HepG2 (cell line): ENCODE measurements around the gene SRP9. TPM values are rescaled to one million over a fixed set of nuclear protein-coding genes. Genes with fewer than 3 reads are reported as not detected.

Source experiments
- AGO2 ChIP-seq: fragments of 200-400 bp; formaldehyde crosslinking; optimal IDR thresholded peaks from 2 replicates; pipeline ENCODE3; 2017; ENCODE audit warnings: mild to moderate bottlenecking, low read depth, low read length, moderate library complexity
- DR1 ChIP-seq: sonication (generic); formaldehyde crosslinking; IDR thresholded peaks from 2 replicates; pipeline ENCODE4 v1.8.0; 2021; ENCODE audit warnings: mild to moderate bottlenecking, missing genetic modification reagents, inconsistent platforms
- FOXA1 ChIP-seq, 2 experiments: fragments of 450-650 bp in 1 of 2; sonication (generic) in 1 of 2; formaldehyde crosslinking in 1 of 2; IDR thresholded peaks; 2 replicates each; pipeline versions ENCODE4 v1.4.0 to v1.6.1; 2016 to 2020; ENCODE audit warnings: missing genetic modification reagents in 1 of 2
- GABPA ChIP-seq, 2 experiments: IDR thresholded peaks; 2 replicates each; pipeline ENCODE4 v1.6.1; 2011 to 2016; ENCODE audit warnings: low read depth in 2 of 2, low read length in 1 of 2, missing biosample characterization in 1 of 2, missing genetic modification characterization in 1 of 2
- ISL2 ChIP-seq: sonication (generic); formaldehyde crosslinking; IDR thresholded peaks from 2 replicates; pipeline ENCODE4 v1.5.0; 2020; ENCODE audit warnings: missing genetic modification reagents
- KLF16 ChIP-seq, 2 experiments: sonication (generic) in 1 of 2; formaldehyde crosslinking in 1 of 2; IDR thresholded peaks; 2 replicates each; pipeline versions ENCODE4 v1.6.1 to v1.8.0; 2016 to 2023; ENCODE audit warnings: missing genetic modification reagents in 2 of 2, missing compliant biosample characterization in 1 of 2
- MIXL1 ChIP-seq: IDR thresholded peaks from 2 replicates; pipeline ENCODE4 v1.6.1; 2016
- MLLT10 ChIP-seq: sonication (generic); formaldehyde crosslinking; IDR thresholded peaks from 2 replicates; pipeline ENCODE4 v1.4.0; 2020; ENCODE audit warnings: missing genetic modification reagents
- MTA3 ChIP-seq: sonication (generic); formaldehyde crosslinking; IDR thresholded peaks from 2 replicates; pipeline ENCODE4 v1.4.0; 2020; ENCODE audit warnings: missing genetic modification reagents
- RFX5 ChIP-seq: IDR thresholded peaks from 2 replicates; pipeline ENCODE4 v1.6.1; 2011; ENCODE audit warnings: low read depth, low read length, improper control_type of control experiment
- RFXANK ChIP-seq: IDR thresholded peaks from 2 replicates; pipeline ENCODE4 v1.6.1; 2016
- SNRNP70 ChIP-seq: fragments of 200-400 bp; formaldehyde crosslinking; IDR thresholded peaks from 2 replicates; pipeline ENCODE4 v1.6.1; 2017; ENCODE audit warnings: mild to moderate bottlenecking, low read depth, low read length, moderate library complexity
- SRSF4 ChIP-seq: fragments of 200-400 bp; formaldehyde crosslinking; IDR thresholded peaks from one replicate; pipeline ENCODE4 v1.6.1; 2018; ENCODE audit warnings: mild to moderate bottlenecking, low read depth, low read length, moderate library complexity; ENCODE audit not compliant: poor library complexity, severe bottlenecking
- TAF15 ChIP-seq: fragments of 200-400 bp; formaldehyde crosslinking; IDR thresholded peaks from one replicate; pipeline ENCODE4 v1.6.1; 2018; ENCODE audit warnings: mild to moderate bottlenecking, low read depth, low read length; ENCODE audit not compliant: poor library complexity, severe bottlenecking
- ZNF136 ChIP-seq: sonication (generic); formaldehyde crosslinking; IDR thresholded peaks from 2 replicates; pipeline ENCODE4 v1.8.1; 2022; ENCODE audit warnings: low read depth, mild to moderate bottlenecking, moderate library complexity, missing genetic modification reagents
- ZNF205 ChIP-seq: IDR thresholded peaks from 2 replicates; pipeline ENCODE4 v1.6.1; 2018; ENCODE audit warnings: missing biosample characterization, missing genetic modification reagents
- ZNF34 ChIP-seq: sonication (generic); formaldehyde crosslinking; IDR thresholded peaks from 2 replicates; pipeline ENCODE4 v1.4.0; 2020; ENCODE audit warnings: mild to moderate bottlenecking, missing genetic modification reagents, borderline replicate concordance
- ZNF550 ChIP-seq: sonication (generic); formaldehyde crosslinking; IDR thresholded peaks from 2 replicates; pipeline ENCODE4 v1.4.0; 2020; ENCODE audit warnings: mild to moderate bottlenecking, missing genetic modification reagents, borderline replicate concordance
- ZNF670 ChIP-seq: sonication (generic); formaldehyde crosslinking; IDR thresholded peaks from 2 replicates; pipeline ENCODE4 v1.8.0; 2022; ENCODE audit warnings: mild to moderate bottlenecking, missing genetic modification reagents, borderline replicate concordance
- ZNF746 ChIP-seq: sonication (generic); formaldehyde crosslinking; IDR thresholded peaks from 2 replicates; pipeline ENCODE4 v1.8.0; 2022; ENCODE audit warnings: mild to moderate bottlenecking, missing genetic modification reagents
- ZNF773 ChIP-seq: sonication (generic); formaldehyde crosslinking; IDR thresholded peaks from 2 replicates; pipeline ENCODE4 v1.4.0; 2020; ENCODE audit warnings: missing genetic modification reagents, borderline replicate concordance
- ZNF788 ChIP-seq: sonication (generic); formaldehyde crosslinking; IDR thresholded peaks from 2 replicates; pipeline ENCODE4 v1.5.0; 2020; ENCODE audit warnings: mild to moderate bottlenecking, missing genetic modification reagents, borderline replicate concordance
- ZSCAN31 ChIP-seq: sonication (generic); formaldehyde crosslinking; IDR thresholded peaks from 2 replicates; pipeline ENCODE4 v1.5.0; 2020; ENCODE audit warnings: low read depth, mild to moderate bottlenecking, missing genetic modification reagents
- polyA plus RNA-seq, 8 experiments: library from polyadenylated mRNA; depleted of rRNA in 3 of 8; stranded (reverse) in 7 of 8; unstranded in 1 of 8; fragments of >200 nt; fragmentation: Illumina TruSeq in 4 of 8; extraction: Trizol in 4 of 8; gene quantifications; 2 replicates each; pipeline versions ENCODE4 v1.2.1 to v1.2.3, GENCODE V29; 2011 to 2016; ENCODE audit warnings: low read depth in 4 of 8, missing spikeins in 1 of 8, mixed read lengths in 1 of 8; ENCODE audit not compliant: insufficient read depth in 1 of 8
- total RNA-seq, 5 experiments: library from RNA; depleted of rRNA; stranded (reverse); fragments of >200 nt; fragmentation: Illumina TruSeq; extraction: Trizol; gene quantifications; 2 replicates each; pipeline ENCODE4 v1.2.3, GENCODE V29; 2016; ENCODE audit warnings: low read depth in 1 of 5
- TF ChIP-seq, protein P1 (sequence below): sonication (generic); formaldehyde crosslinking; IDR thresholded peaks from 2 replicates; pipeline ENCODE4 v1.5.1; 2020; ENCODE audit warnings: missing genetic modification reagents, mild to moderate bottlenecking, borderline replicate concordance
- TF ChIP-seq, protein P2 (sequence below): IDR thresholded peaks from 2 replicates; pipeline ENCODE4 v1.6.1; 2016; ENCODE audit warnings: low read depth
- TF ChIP-seq, protein P3 (sequence below): sonication (generic); IDR thresholded peaks from 2 replicates; pipeline ENCODE4 v1.6.1; 2016; ENCODE audit warnings: low read depth, borderline replicate concordance

Gene SRP9
- total and polyA plus RNA-seq, 2 of the 13 experiments (the other 11 are each of a cell fraction or from before 2014, with no cell fraction given), result 251 to 307 TPM

DNA sequence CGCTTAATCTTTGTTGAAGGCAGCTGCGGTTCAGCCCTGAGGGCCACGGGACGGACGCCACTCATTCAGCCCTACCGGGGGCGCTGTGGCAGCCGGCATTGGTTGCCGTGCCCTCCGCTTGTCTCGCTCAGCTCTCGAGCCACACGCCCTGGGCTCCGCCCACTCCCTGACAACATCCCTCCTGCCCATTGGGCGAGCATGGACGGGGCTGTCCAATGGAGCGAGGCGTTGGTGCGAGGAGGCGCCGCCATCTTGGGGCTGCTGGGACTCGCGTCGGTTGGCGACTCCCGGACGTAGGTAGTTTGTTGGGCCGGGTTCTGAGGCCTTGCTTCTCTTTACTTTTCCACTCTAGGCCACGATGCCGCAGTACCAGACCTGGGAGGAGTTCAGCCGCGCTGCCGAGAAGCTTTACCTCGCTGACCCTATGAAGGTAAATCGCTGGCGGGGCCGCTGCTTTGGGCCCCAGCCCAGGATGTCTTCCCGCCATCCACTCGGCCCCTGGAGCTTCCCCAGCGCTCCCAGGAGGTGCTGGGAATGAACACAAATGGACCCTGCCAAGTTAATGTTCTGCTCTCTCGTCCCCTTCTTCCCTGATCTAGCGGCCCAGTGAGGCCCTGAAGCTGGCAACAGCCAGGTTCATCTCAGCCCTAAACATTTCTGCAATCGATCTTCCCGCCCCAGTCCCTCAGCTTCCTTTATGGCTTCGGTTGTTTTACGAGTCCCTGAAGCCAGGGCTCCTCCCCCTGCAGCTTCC, at the start of gene SRP9 (continued):
- TF ChIP-seq RFXANK (CRISPR knock-in tag) (0 out of 2 replicates have a peak, but pooled peaks have one; percentile 42), TAF15 (peak; percentile 80), DR1 (CRISPR knock-in tag) (no peak; the same call in none of the 2 replicates), ZNF136 (peak; percentile 25; the same call in 1 of the 2 replicates), ZNF773 (CRISPR knock-in tag) (no peak), MLLT10 (CRISPR knock-in tag) (no peak), ZSCAN31 (CRISPR knock-in tag) (no peak; the same call in 1 of the 2 replicates), ISL2 (CRISPR knock-in tag) (no peak), SNRNP70 (no peak), ZNF205 (CRISPR knock-in tag) (no peak), FOXA1 (IDR thresholded peaks at IDR 0.05) (no peak), FOXA1 (CRISPR knock-in tag; IDR thresholded peaks at IDR 0.05) (0 out of 2 replicates have a peak, but pooled peaks have one; percentile 46), ZNF670 (CRISPR knock-in tag) (peak; percentile 76; the same call in 1 of the 2 replicates), KLF16 (CRISPR knock-in tag; IDR thresholded peaks at IDR 0.05) (peak in 1 of 2 experiments; percentile 82; a peak in 2 of 4 replicates), MIXL1 (CRISPR knock-in tag) (no peak), ZNF788 (CRISPR knock-in tag) (peak; percentile 89; the same call in 1 of the 2 replicates), AGO2 (peak; percentile 78), MTA3 (CRISPR knock-in tag) (no peak), SRSF4 (no peak), GABPA (IDR thresholded peaks at IDR 0.05; ENCODE audit: low read depth, low read length) (no peak), GABPA (CRISPR knock-in tag; IDR thresholded peaks at IDR 0.05; ENCODE audit: low read depth) (no peak), RFX5 (no peak), ZNF550 (0 out of 2 replicates have a peak, but pooled peaks have one; percentile 57), ZNF746 (CRISPR knock-in tag) (no peak), ZNF34 (0 out of 2 replicates have a peak, but pooled peaks have one; percentile 34)
- TF ChIP-seq, protein P1, sequence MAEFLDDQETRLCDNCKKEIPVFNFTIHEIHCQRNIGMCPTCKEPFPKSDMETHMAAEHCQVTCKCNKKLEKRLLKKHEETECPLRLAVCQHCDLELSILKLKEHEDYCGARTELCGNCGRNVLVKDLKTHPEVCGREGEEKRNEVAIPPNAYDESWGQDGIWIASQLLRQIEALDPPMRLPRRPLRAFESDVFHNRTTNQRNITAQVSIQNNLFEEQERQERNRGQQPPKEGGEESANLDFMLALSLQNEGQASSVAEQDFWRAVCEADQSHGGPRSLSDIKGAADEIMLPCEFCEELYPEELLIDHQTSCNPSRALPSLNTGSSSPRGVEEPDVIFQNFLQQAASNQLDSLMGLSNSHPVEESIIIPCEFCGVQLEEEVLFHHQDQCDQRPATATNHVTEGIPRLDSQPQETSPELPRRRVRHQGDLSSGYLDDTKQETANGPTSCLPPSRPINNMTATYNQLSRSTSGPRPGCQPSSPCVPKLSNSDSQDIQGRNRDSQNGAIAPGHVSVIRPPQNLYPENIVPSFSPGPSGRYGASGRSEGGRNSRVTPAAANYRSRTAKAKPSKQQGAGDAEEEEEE (CRISPR knock-in tag), result no peak
- TF ChIP-seq, protein P2, sequence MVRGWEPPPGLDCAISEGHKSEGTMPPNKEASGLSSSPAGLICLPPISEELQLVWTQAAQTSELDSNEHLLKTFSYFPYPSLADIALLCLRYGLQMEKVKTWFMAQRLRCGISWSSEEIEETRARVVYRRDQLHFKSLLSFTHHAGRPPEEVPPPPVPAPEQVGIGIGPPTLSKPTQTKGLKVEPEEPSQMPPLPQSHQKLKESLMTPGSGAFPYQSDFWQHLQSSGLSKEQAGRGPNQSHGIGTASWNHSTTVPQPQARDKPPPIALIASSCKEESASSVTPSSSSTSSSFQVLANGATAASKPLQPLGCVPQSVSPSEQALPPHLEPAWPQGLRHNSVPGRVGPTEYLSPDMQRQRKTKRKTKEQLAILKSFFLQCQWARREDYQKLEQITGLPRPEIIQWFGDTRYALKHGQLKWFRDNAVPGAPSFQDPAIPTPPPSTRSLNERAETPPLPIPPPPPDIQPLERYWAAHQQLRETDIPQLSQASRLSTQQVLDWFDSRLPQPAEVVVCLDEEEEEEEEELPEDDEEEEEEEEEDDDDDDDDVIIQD (CRISPR knock-in tag), result peak; percentile 84; the same call in 1 of the 2 replicates
- TF ChIP-seq, protein P3, sequence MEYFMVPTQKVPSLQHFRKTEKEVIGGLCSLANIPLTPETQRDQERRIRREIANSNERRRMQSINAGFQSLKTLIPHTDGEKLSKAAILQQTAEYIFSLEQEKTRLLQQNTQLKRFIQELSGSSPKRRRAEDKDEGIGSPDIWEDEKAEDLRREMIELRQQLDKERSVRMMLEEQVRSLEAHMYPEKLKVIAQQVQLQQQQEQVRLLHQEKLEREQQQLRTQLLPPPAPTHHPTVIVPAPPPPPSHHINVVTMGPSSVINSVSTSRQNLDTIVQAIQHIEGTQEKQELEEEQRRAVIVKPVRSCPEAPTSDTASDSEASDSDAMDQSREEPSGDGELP, result 0 out of 2 replicates have a peak, but pooled peaks have one; percentile 49
